H7 (cell line): Measurements from ENCODE around the gene TMEM63C. TPM values are rescaled to one million over a fixed set of nuclear protein-coding genes. Genes with fewer than 3 reads are reported as not detected.
A peak's percentile ranks its signal among the peaks of the same experiment; 100 is the strongest.
"Not testable (repeated sequence)": the region's sequence is repeated elsewhere in the genome, so short reads cannot be mapped to it uniquely, and the experiment has no call there.

Experiments
- DNase-seq: peaks from one replicate; pipeline ENCODE4 v3.0.0; 2012
- H3K27me3 ChIP-seq: 2 replicates; pipeline ENCODE4 v1.6.0; 2011; ENCODE audit warnings: mild to moderate bottlenecking, low read length; ENCODE audit not compliant: control insufficient read depth, insufficient read depth
- H3K36me3 ChIP-seq: replicated peaks from 2 replicates; pipeline ENCODE4 v1.5.1; 2011; ENCODE audit warnings: low read length; ENCODE audit not compliant: control insufficient read depth, insufficient read depth
- H3K4me3 ChIP-seq: 2 replicates; pipeline ENCODE4 v1.5.1; 2011; ENCODE audit warnings: low read depth, mild to moderate bottlenecking, control low read depth, low read length, moderate library complexity; ENCODE audit not compliant: insufficient read depth
- total RNA-seq: library from RNA; depleted of rRNA; stranded (reverse); fragments of >200 nt; shearing (Covaris generic); gene quantifications from 2 replicates; pipeline ENCODE4 v1.2.3, GENCODE V29; 2014

Gene TMEM63C
- total RNA-seq, 1 experiment from 2014 or later: 2.1 TPM

- peak; percentile 21 for DNase-seq
Measured at GRCh38 chr14:77148510-77149231, 32.9 kb upstream of the TMEM63C start.

GRCh38 chr14:77151245-77151644 lies 30.4 kb upstream of the TMEM63C start:
- H3K36me3 ChIP-seq: no peaks in the 10 kb centered on the region
- H3K27me3 ChIP-seq: peaks cover 2% of the 10 kb centered on the region; the same call in 1 of the 2 replicates
- DNase-seq: peak; percentile 76
- H3K4me3 ChIP-seq: no peak overlapping the region

More at GRCh38 chr14:77148510-77149231, 32.9 kb upstream of the TMEM63C start:
- Histone ChIP-seq H3K36me3 (no peaks in the 10 kb centered on the region), H3K27me3 (peaks cover 2% of the 10 kb centered on the region; the same call in 1 of the 2 replicates), H3K4me3 (no peak overlapping the region)

GRCh38 chr14:77151918-77152588 lies 29.5 kb upstream of the TMEM63C start:
- no peak overlapping the region for H3K4me3 ChIP-seq
- no peaks in the 10 kb centered on the region for H3K27me3 ChIP-seq
- no peaks in the 10 kb centered on the region for H3K36me3 ChIP-seq
- no peak for DNase-seq

GRCh38 chr14:77153802-77154201 lies 27.8 kb upstream of the TMEM63C start:
- no peak overlapping the region for H3K4me3 ChIP-seq
- H3K27me3 ChIP-seq: no peaks in the 10 kb centered on the region; the same call in 1 of the 2 replicates
- no peak for DNase-seq
- no peaks in the 10 kb centered on the region for H3K36me3 ChIP-seq

- DNase-seq: no peak
- Histone ChIP-seq H3K27me3 (no peaks in the 10 kb centered on the region; the same call in 1 of the 2 replicates), H3K36me3 (no peaks in the 10 kb centered on the region), H3K4me3 (no peak overlapping the region)
Measured at GRCh38 chr14:77154421-77154820, 27.2 kb upstream of the TMEM63C start.

- Histone ChIP-seq H3K27me3 (no peaks in the 10 kb centered on the region; the same call in 1 of the 2 replicates), H3K4me3 (no peak overlapping the region), H3K36me3 (no peaks in the 10 kb centered on the region)
- no peak for DNase-seq
Measured at GRCh38 chr14:77155083-77155482, 26.5 kb upstream of the TMEM63C start.

GRCh38 chr14:77157740-77158139 lies 23.9 kb upstream of the TMEM63C start:
- no peaks in the 10 kb centered on the region; the same call in 1 of the 2 replicates for H3K27me3 ChIP-seq
- H3K36me3 ChIP-seq: no peaks in the 10 kb centered on the region
- no peak overlapping the region for H3K4me3 ChIP-seq
- peak; percentile 49 for DNase-seq

GRCh38 chr14:77158175-77158881 lies 23.3 kb upstream of the TMEM63C start:
- Histone ChIP-seq H3K36me3 (no peaks in the 10 kb centered on the region), H3K4me3 (no peak overlapping the region), H3K27me3 (no peaks in the 10 kb centered on the region; the same call in 1 of the 2 replicates)
- peak; percentile 72 for DNase-seq

- H3K4me3 ChIP-seq: no peak overlapping the region
- no peaks in the 10 kb centered on the region; the same call in 1 of the 2 replicates for H3K27me3 ChIP-seq
- H3K36me3 ChIP-seq: no peaks in the 10 kb centered on the region
- no peak for DNase-seq
Measured at GRCh38 chr14:77158882-77159255, 22.7 kb upstream of the TMEM63C start.

GRCh38 chr14:77161011-77161410 lies 20.6 kb upstream of the TMEM63C start:
- Histone ChIP-seq H3K36me3 (no peaks in the 10 kb centered on the region), H3K4me3 (no peak overlapping the region), H3K27me3 (no peaks in the 10 kb centered on the region; the same call in 1 of the 2 replicates)
- no peak for DNase-seq

- H3K27me3 ChIP-seq: no peaks in the 10 kb centered on the region
- no peak overlapping the region for H3K4me3 ChIP-seq
- no peaks in the 10 kb centered on the region for H3K36me3 ChIP-seq
- DNase-seq: no peak
Measured at GRCh38 chr14:77170045-77170444, 11.6 kb upstream of the TMEM63C start.

- DNase-seq: no peak
- Histone ChIP-seq H3K4me3 (no peak overlapping the region), H3K36me3 (no peaks in the 10 kb centered on the region)
Measured at GRCh38 chr14:77172916-77173315, 8.7 kb upstream of the TMEM63C start.

GRCh38 chr14:77173911-77174617 lies 7.5 kb upstream of the TMEM63C start:
- not testable (repeated sequence) for H3K4me3 ChIP-seq, H3K27me3 ChIP-seq, H3K36me3 ChIP-seq, DNase-seq

More at GRCh38 chr14:77172916-77173315, 8.7 kb upstream of the TMEM63C start:
- no peaks in the 10 kb centered on the region for H3K27me3 ChIP-seq

- H3K36me3 ChIP-seq: no peaks in the 10 kb centered on the region
- no peak for DNase-seq
- H3K4me3 ChIP-seq: no peak overlapping the region
- H3K27me3 ChIP-seq: no peaks in the 10 kb centered on the region
Measured at GRCh38 chr14:77175843-77176242, 5.8 kb upstream of the TMEM63C start.
